PFSK-1 (cell line): Measurements from ENCODE around the gene AKT2.

Source experiments
- FOXP2 ChIP-seq: optimal IDR thresholded peaks from 2 replicates; pipeline ENCODE3; 2011; ENCODE audit warnings: borderline replicate concordance, control low read depth, inconsistent platforms; ENCODE audit not compliant: insufficient read depth; ENCODE audit errors: extremely low read length, extremely low read depth
- POLR2AphosphoS5 ChIP-seq: IDR thresholded peaks from 2 replicates; pipeline ENCODE4 v1.6.1; 2012; ENCODE audit warnings: low read depth, mild to moderate bottlenecking, control low read depth, low read length, moderate library complexity
- REST ChIP-seq, 2 experiments: IDR thresholded peaks; 2 replicates each; pipeline versions ENCODE4 v1.6.1 to v1.8.0; 2011 to 2012; ENCODE audit warnings: low read depth in 2 of 2, low read length in 2 of 2, control low read depth in 1 of 2, inconsistent platforms in 1 of 2, mild to moderate bottlenecking in 1 of 2, moderate library complexity in 1 of 2; ENCODE audit not compliant: insufficient read depth in 1 of 2
- SIN3A ChIP-seq: IDR thresholded peaks from 2 replicates; pipeline ENCODE4 v1.6.1; 2012; ENCODE audit warnings: mild to moderate bottlenecking, low read length, moderate library complexity, borderline replicate concordance; ENCODE audit not compliant: insufficient read depth
- TAF1 ChIP-seq: IDR thresholded peaks from 2 replicates; pipeline ENCODE4 v1.6.1; 2012; ENCODE audit warnings: low read length, control low read depth, borderline replicate concordance; ENCODE audit not compliant: insufficient read depth

AKT2 gene

GRCh38 chr19:40242480-40242879 lies 42.7 kb downstream of the AKT2 start:
- no peak for TF ChIP-seq TAF1
- no peak for TF ChIP-seq POLR2AphosphoS5
- no peak for TF ChIP-seq SIN3A
- TF ChIP-seq REST (IDR thresholded peaks at IDR 0.05; ENCODE audit: insufficient read depth in 1 of 2, low read depth in 2 of 2, low read length in 2 of 2): no peak

- no peak for TF ChIP-seq TAF1
- no peak for TF ChIP-seq POLR2AphosphoS5
- no peak for TF ChIP-seq SIN3A
- no peak for TF ChIP-seq FOXP2
- no peak for TF ChIP-seq REST (IDR thresholded peaks at IDR 0.05; ENCODE audit: insufficient read depth in 1 of 2, low read depth in 2 of 2, low read length in 2 of 2)
These were observed 43.2 kb downstream of the AKT2 start for GRCh38 chr19:40241809-40242384.

- no peak for TF ChIP-seq FOXP2
- no peak for TF ChIP-seq REST (IDR thresholded peaks at IDR 0.05; ENCODE audit: insufficient read depth in 1 of 2, low read depth in 2 of 2, low read length in 2 of 2)
- TF ChIP-seq SIN3A: no peak
- TF ChIP-seq TAF1: no peak
- no peak for TF ChIP-seq POLR2AphosphoS5
These were observed 43.9 kb downstream of the AKT2 start for GRCh38 chr19:40241125-40241808.

- TF ChIP-seq POLR2AphosphoS5 (no peak), REST (IDR thresholded peaks at IDR 0.05; ENCODE audit: insufficient read depth in 1 of 2, low read depth in 2 of 2, low read length in 2 of 2) (no peak), FOXP2 (no peak), TAF1 (no peak), SIN3A (no peak)
These were observed 44.8 kb downstream of the AKT2 start for GRCh38 chr19:40240332-40240731.
